GM12878 (cell line): ENCODE measurements around the gene GGCT. TPM values are rescaled to one million over a fixed set of nuclear protein-coding genes. Genes with fewer than 3 reads are reported as not detected.

Experiments
- ATAC-seq: fragments of 200-7000 bp; cut with Tn5 transposase; 3 replicates; pipeline ENCODE4 v1.9.1; 2020; ENCODE audit warnings: mild to moderate bottlenecking, moderate library complexity
- BruUV-seq: library from RNA; stranded (reverse); fragments of 400-500 nt; replicated peaks from 2 replicates; lab custom pipeline; 2021; lab: Mats Ljungman, UMichigan
- CTCF ChIA-PET: fragments of 300-600 bp; sonication (Branson Sonifier 250); formaldehyde crosslinking; extraction: SDS; loops from one replicate; lab custom pipeline; 2021; ENCODE audit warnings: inconsistent platforms; lab: Yijun Ruan, JAX
- POLR2A ChIA-PET: fragments of 350-600 bp; formaldehyde crosslinking; extraction: SDS; loops from one replicate; lab custom pipeline; 2021; ENCODE audit warnings: inconsistent platforms; lab: Charles Lee
- RAD21 ChIA-PET: fragments of 300-600 bp; sonication (Branson Sonifier 250); formaldehyde crosslinking; loops from one replicate; lab custom pipeline; 2023; ENCODE audit warnings: antibody characterized with exemption; ENCODE audit not compliant: unreplicated experiment; lab: Charles Lee
- SMC1A ChIA-PET: fragments of 300-600 bp; sonication (Branson Sonifier 250); formaldehyde crosslinking; loops from one replicate; lab custom pipeline; 2023; ENCODE audit not compliant: unreplicated experiment, uncharacterized antibody; lab: Charles Lee
- DNase-seq: peaks from one replicate; pipeline ENCODE4 v3.0.0-alpha.2; 2011; ENCODE audit warnings: low read depth, low spot score
- FAIRE-seq: peaks from 3 replicates; lab custom pipeline; 2011; peaks lifted over from hg19 to GRCh38; lab: Jason Lieb, UNC
- H2AFZ ChIP-seq: 2 replicates; pipeline ENCODE4 v1.6.0; 2011; ENCODE audit warnings: low read depth, low read length, control low read depth; ENCODE audit not compliant: control insufficient read depth
- H3K27ac ChIP-seq: 2 replicates; pipeline ENCODE4 v1.5.1; 2011; ENCODE audit warnings: control low read depth; ENCODE audit not compliant: control insufficient read depth, insufficient read depth
- H3K27me3 ChIP-seq, 2 experiments: replicated peaks in 1 of 2; 2 replicates each; pipeline versions ENCODE4 v1.6.0 to v1.6.1; 2011; ENCODE audit warnings: low read length in 1 of 2; ENCODE audit not compliant: control insufficient read depth in 2 of 2, insufficient read depth in 2 of 2
- H3K36me3 ChIP-seq, 2 experiments: 2 replicates each; pipeline ENCODE4 v1.5.1; 2011; ENCODE audit warnings: low read length in 1 of 2; ENCODE audit not compliant: control insufficient read depth in 2 of 2, insufficient read depth in 2 of 2
- H3K4me1 ChIP-seq: 2 replicates; pipeline ENCODE4 v1.6.1; 2011; ENCODE audit warnings: mild to moderate bottlenecking, low read length, moderate library complexity, mixed read lengths; ENCODE audit not compliant: control insufficient read depth, insufficient read depth
- H3K4me2 ChIP-seq: 2 replicates; pipeline ENCODE4 v1.6.0; 2011; ENCODE audit warnings: control low read depth; ENCODE audit not compliant: control insufficient read depth, insufficient read depth
- H3K4me3 ChIP-seq: fragments of 200-600 bp; sonication (generic); 2 replicates; pipeline ENCODE4 v1.5.1; 2016
- H3K79me2 ChIP-seq: 2 replicates; pipeline ENCODE4 v1.6.0; 2011; ENCODE audit warnings: low read length; ENCODE audit not compliant: control insufficient read depth, insufficient read depth
- H3K9ac ChIP-seq: 2 replicates; pipeline ENCODE4 v1.8.0; 2011; ENCODE audit warnings: low read length, control low read depth, mixed read lengths; ENCODE audit not compliant: control insufficient read depth, insufficient read depth
- H3K9me3 ChIP-seq: replicated peaks from 3 replicates; pipeline ENCODE4 v1.5.1; 2011; ENCODE audit warnings: mild to moderate bottlenecking, low read length; ENCODE audit not compliant: control insufficient read depth, insufficient read depth
- H4K20me1 ChIP-seq: 2 replicates; pipeline ENCODE4 v1.6.0; 2011; ENCODE audit not compliant: control insufficient read depth, insufficient read depth
- BRCA1 ChIP-seq: IDR thresholded peaks from 2 replicates; pipeline ENCODE4 v1.6.1; 2011; ENCODE audit warnings: low read depth, low read length, improper control_type of control experiment
- CHD2 ChIP-seq: IDR thresholded peaks from 2 replicates; pipeline ENCODE4 v1.6.1; 2011; ENCODE audit warnings: low read depth, low read length, improper control_type of control experiment, borderline replicate concordance
- E2F4 ChIP-seq: IDR thresholded peaks from 2 replicates; pipeline ENCODE4 v1.6.1; 2012; ENCODE audit warnings: low read depth, low read length, improper control_type of control experiment
- E4F1 ChIP-seq: fragments of 450-650 bp; IDR thresholded peaks from 2 replicates; pipeline ENCODE4 v1.6.1; 2018; ENCODE audit warnings: borderline replicate concordance, mild to moderate bottlenecking; ENCODE audit not compliant: partially characterized antibody
- HDGF ChIP-seq: fragments of 450-650 bp; IDR thresholded peaks from 2 replicates; pipeline ENCODE4 v1.6.1; 2016; ENCODE audit warnings: antibody characterized with exemption
- JUNB ChIP-seq: IDR thresholded peaks from 2 replicates; pipeline ENCODE4 v1.6.1; 2016; ENCODE audit warnings: antibody characterized with exemption, mild to moderate bottlenecking
- MTA3 ChIP-seq: IDR thresholded peaks from 2 replicates; pipeline ENCODE4 v1.6.1; 2012; ENCODE audit warnings: low read length, inconsistent platforms, borderline replicate concordance
- NR2C2 ChIP-seq: IDR thresholded peaks from 2 replicates; pipeline ENCODE4 v1.6.1; 2011; ENCODE audit warnings: borderline replicate concordance, low read depth; ENCODE audit not compliant: control insufficient read depth, insufficient read length
- PAX5 ChIP-seq: IDR thresholded peaks from 2 replicates; pipeline ENCODE4 v1.6.1; 2011; ENCODE audit warnings: low read depth, low read length, borderline replicate concordance
- STAT3 ChIP-seq: IDR thresholded peaks from 2 replicates; pipeline ENCODE4 v1.6.1; 2011; ENCODE audit warnings: low read depth, low read length, improper control_type of control experiment
- TCF7 ChIP-seq: IDR thresholded peaks from 2 replicates; pipeline ENCODE4 v1.6.1; 2014; ENCODE audit warnings: antibody characterized with exemption, borderline replicate concordance
- ZBED1 ChIP-seq: IDR thresholded peaks from 2 replicates; pipeline ENCODE4 v1.6.1; 2016; ENCODE audit warnings: borderline replicate concordance
- ZNF592 ChIP-seq: fragments of 450-650 bp; IDR thresholded peaks from 2 replicates; pipeline ENCODE4 v1.6.1; 2017; ENCODE audit warnings: mild to moderate bottlenecking, moderate library complexity
- WGBS: methylation state at CpG from one replicate; pipeline ENCODE4 v1.1.6; 2016; ENCODE audit warnings: low lambda C conversion rate; ENCODE audit not compliant: insufficient replicate concordance, insufficient coverage; ENCODE audit errors: missing lambda C conversion rate; 5-methylcytosine and 5-hydroxymethylcytosine counted together
- in situ Hi-C: fragments of 300-500 bp; cut with MboI; formaldehyde crosslinking; loops from 9 replicates; pipeline ENCODE4 v1.14.3; 2018; ENCODE audit warnings: mixed read lengths
- intact Hi-C: fragments of 100-400 bp; cut with micrococcal nuclease; formaldehyde crosslinking; loops from one replicate; pipeline ENCODE4 v1.14.2; 2022; ENCODE audit not compliant: unreplicated experiment
- polyA plus RNA-seq, 11 experiments: library from polyadenylated mRNA; depleted of rRNA in 4 of 11; unstranded in 6 of 11; stranded (reverse) in 5 of 11; fragments of >200 nt; fragmentation: Nextera tagmentation in 4 of 11; fragmentation: Illumina TruSeq in 1 of 11; extraction: Ambion mirVana in 4 of 11; extraction: Trizol in 1 of 11; gene quantifications; 1 replicate in 1 of 11; 2 replicates in 10 of 11; pipeline versions ENCODE4 v1.2.1 to v1.2.3, GENCODE V29; 2011 to 2016; ENCODE audit warnings: inconsistent platforms in 2 of 11, missing spikeins in 2 of 11, low read depth in 1 of 11
- total RNA-seq, 4 experiments: library from RNA; depleted of rRNA in 3 of 4; stranded (reverse); fragments of >200 nt in 3 of 4; fragmentation: Illumina TruSeq in 1 of 4; extraction: Trizol in 1 of 4; gene quantifications; 2 replicates each; pipeline versions ENCODE4 v1.2.1 to v1.2.3, GENCODE V29; 2013 to 2021

GGCT gene
- total and polyA plus RNA-seq, 10 of the 15 experiments (the other 5 are each of a cell fraction or from before 2014, with no cell fraction given): 57.0 to 215 (median 92.3) TPM

- no peak for TF ChIP-seq MTA3
Measured at GRCh38 chr7:30523466-30523865, 18.8 kb upstream of the GGCT start (continued).

- WGBS: 96% methylated on average over 3 of the region's 3 CpGs
- Histone ChIP-seq H3K9me3 (no peaks in the 10 kb centered on the region), H3K9ac (no peak overlapping the region), H3K4me2 (no peak overlapping the region), H3K4me3 (no peak overlapping the region), H2AFZ (no peak overlapping the region), H4K20me1 (no peaks in the 10 kb centered on the region), H3K36me3 (no peaks in the 10 kb centered on the region), H3K27ac (no peak overlapping the region), H3K79me2 (no peaks in the 10 kb centered on the region), H3K27me3 (no peaks in the 10 kb centered on the region), H3K4me1 (peaks cover 10% of the 10 kb centered on the region)
- no TSS peak for BruUV-seq
- DNase-seq: no peak
- in situ Hi-C loops (no loop called here), intact Hi-C loops (no loop called here)
- ChIA-PET CTCF (interaction anchor here (0.6 to 2.4 kb wide), 10 partner anchors 11 to 246 kb away, joined by 3 to 12 read pairs (median 4); no protein-coding TSS in a partner anchor), SMC1A (interaction anchor here (0.9 to 2.1 kb wide), 7 partner anchors 11 to 247 kb away, joined by 3 to 10 read pairs (median 3); no protein-coding TSS in a partner anchor), POLR2A (interaction anchor here (1.0 kb wide), 1 partner anchor 83 kb away, joined by 3 read pairs; no protein-coding TSS in a partner anchor), RAD21 (no interaction called here)
- FAIRE-seq: no peak
- ATAC-seq: no peak
- no peak for TF ChIP-seq CHD2
- TF ChIP-seq STAT3: no peak
- TF ChIP-seq NR2C2: no peak
- no peak for TF ChIP-seq ZBED1
- TF ChIP-seq MTA3: no peak
- TF ChIP-seq E4F1: no peak
- no peak for TF ChIP-seq E2F4
- no peak for TF ChIP-seq HDGF
- no peak for TF ChIP-seq PAX5
- TF ChIP-seq BRCA1: no peak
- TF ChIP-seq TCF7: no peak
- TF ChIP-seq ZNF592: no peak
- TF ChIP-seq JUNB: no peak
Measured at GRCh38 chr7:30522159-30522558, 17.5 kb upstream of the GGCT start.
